ENCODE measurements around the gene TMEM220. TPM values are rescaled to one million over a fixed set of nuclear protein-coding genes. Genes with fewer than 3 reads are reported as not detected.

Gene TMEM220
- total and polyA plus RNA-seq, 4 experiments from 2014 or later, result 1.8 to 3.5 (median 2.9) TPM

GRCh38 chr17:10761281-10761680 is 31.5 kb upstream of the TMEM220 start:
- H3K27ac Mint-ChIP-seq, result no peak overlapping the region
- no peak overlapping the region for H3K4me3 ChIP-seq (ENCODE audit: low read length in 2 of 2)
- no peaks in the 10 kb centered on the region for H3K36me3 Mint-ChIP-seq
- ChIA-PET CTCF (ENCODE audit: partially characterized antibody) (no interaction called here), POLR2A (ENCODE audit: partially characterized antibody) (no interaction called here)
- intact Hi-C loops (cut with micrococcal nuclease), result no loop called here
- H3K4me1 Mint-ChIP-seq, result no peaks in the 10 kb centered on the region
- H3K36me3 ChIP-seq (ENCODE audit: insufficient read depth, low read length), result no peaks in the 10 kb centered on the region
- H3K27me3 ChIP-seq (ENCODE audit: insufficient read depth, low read length), result no peaks in the 10 kb centered on the region
- H3K9me3 Mint-ChIP-seq, result peaks cover 0 to 3% (median 0%) of the 10 kb centered on the region in 8 donors
- H3K27ac ChIP-seq (ENCODE audit: low read depth, low read length), result no peak overlapping the region
- H3K9me3 ChIP-seq (ENCODE audit: control insufficient read depth in 1 of 2, low read length in 2 of 2), result no peaks in the 10 kb centered on the region
- no peaks in the 10 kb centered on the region for H3K4me1 ChIP-seq (ENCODE audit: insufficient read depth, low read length)
- peaks cover 0 to 5% of the 10 kb centered on the region in 2 donors for H3K27me3 Mint-ChIP-seq
- no peak for DNase-seq
- no peak overlapping the region for H3K4me3 Mint-ChIP-seq

GRCh38 chr17:10758062-10758461 is 28.2 kb upstream of the TMEM220 start:
- H3K27me3 Mint-ChIP-seq, result peaks cover 0 to 5% of the 10 kb centered on the region in 2 donors

GRCh38 chr17:10757647-10758046 is 27.8 kb upstream of the TMEM220 start:
- H3K4me3 Mint-ChIP-seq, result no peak overlapping the region
- DNase-seq, result no peak
- no peaks in the 10 kb centered on the region for H3K9me3 Mint-ChIP-seq
- CTCF ChIA-PET (ENCODE audit: partially characterized antibody), result no interaction called here
- no peaks in the 10 kb centered on the region for H3K9me3 ChIP-seq (ENCODE audit: control insufficient read depth in 1 of 2, low read length in 2 of 2)
- H3K27ac ChIP-seq (ENCODE audit: low read depth, low read length), result no peak overlapping the region
- H3K4me3 ChIP-seq (ENCODE audit: low read length in 2 of 2), result no peak overlapping the region
- no peaks in the 10 kb centered on the region for H3K4me1 Mint-ChIP-seq
- no peaks in the 10 kb centered on the region for H3K36me3 Mint-ChIP-seq
- no peaks in the 10 kb centered on the region for H3K36me3 ChIP-seq (ENCODE audit: insufficient read depth, low read length)
- POLR2A ChIA-PET (ENCODE audit: partially characterized antibody), result no interaction called here
- no peaks in the 10 kb centered on the region for H3K27me3 ChIP-seq (ENCODE audit: insufficient read depth, low read length)
- peak overlapping the region in 1 of 7 donors; percentile 71 for H3K27ac Mint-ChIP-seq
- peaks cover 0 to 3% of the 10 kb centered on the region in 2 donors for H3K27me3 Mint-ChIP-seq
- intact Hi-C loops (cut with micrococcal nuclease), result no loop called here
- no peaks in the 10 kb centered on the region for H3K4me1 ChIP-seq (ENCODE audit: insufficient read depth, low read length)

More at GRCh38 chr17:10758062-10758461, 28.2 kb upstream of the TMEM220 start:
- no peak overlapping the region for H3K4me3 Mint-ChIP-seq
- Histone ChIP-seq H3K4me1 (ENCODE audit: insufficient read depth, low read length) (no peaks in the 10 kb centered on the region), H3K4me3 (ENCODE audit: low read length in 2 of 2) (no peak overlapping the region), H3K36me3 (ENCODE audit: insufficient read depth, low read length) (no peaks in the 10 kb centered on the region), H3K9me3 (ENCODE audit: control insufficient read depth in 1 of 2, low read length in 2 of 2) (no peaks in the 10 kb centered on the region), H3K27me3 (ENCODE audit: insufficient read depth, low read length) (no peaks in the 10 kb centered on the region), H3K27ac (ENCODE audit: low read depth, low read length) (no peak overlapping the region)
- DNase-seq, result no peak
- POLR2A ChIA-PET (ENCODE audit: partially characterized antibody), result no interaction called here
- intact Hi-C loops (cut with micrococcal nuclease), result no loop called here
- CTCF ChIA-PET (ENCODE audit: partially characterized antibody), result no interaction called here
- H3K4me1 Mint-ChIP-seq, result no peaks in the 10 kb centered on the region
- H3K27ac Mint-ChIP-seq, result peak overlapping the region in 1 of 7 donors; percentile 71
- H3K9me3 Mint-ChIP-seq, result no peaks in the 10 kb centered on the region
- H3K36me3 Mint-ChIP-seq, result no peaks in the 10 kb centered on the region

GRCh38 chr17:10757067-10757466 is 27.2 kb upstream of the TMEM220 start:
- H3K27me3 ChIP-seq (ENCODE audit: insufficient read depth, low read length), result no peaks in the 10 kb centered on the region
- intact Hi-C loops (cut with micrococcal nuclease), result no loop called here
- Mint-ChIP-seq H3K36me3 (no peaks in the 10 kb centered on the region), H3K4me3 (no peak overlapping the region), H3K4me1 (no peaks in the 10 kb centered on the region), H3K9me3 (no peaks in the 10 kb centered on the region), H3K27me3 (peaks cover 0 to 3% of the 10 kb centered on the region in 2 donors), H3K27ac (no peak overlapping the region)
- no peak for DNase-seq
- ChIA-PET CTCF (ENCODE audit: partially characterized antibody) (no interaction called here), POLR2A (ENCODE audit: partially characterized antibody) (no interaction called here)
- no peaks in the 10 kb centered on the region for H3K4me1 ChIP-seq (ENCODE audit: insufficient read depth, low read length)
- no peaks in the 10 kb centered on the region for H3K9me3 ChIP-seq (ENCODE audit: control insufficient read depth in 1 of 2, low read length in 2 of 2)
- no peak overlapping the region for H3K27ac ChIP-seq (ENCODE audit: low read depth, low read length)
- no peak overlapping the region for H3K4me3 ChIP-seq (ENCODE audit: low read length in 2 of 2)
- no peaks in the 10 kb centered on the region for H3K36me3 ChIP-seq (ENCODE audit: insufficient read depth, low read length)

GRCh38 chr17:10756619-10757018 is 26.8 kb upstream of the TMEM220 start:
- no peak overlapping the region for H3K27ac Mint-ChIP-seq
- no peaks in the 10 kb centered on the region for H3K9me3 ChIP-seq (ENCODE audit: control insufficient read depth in 1 of 2, low read length in 2 of 2)
- no peaks in the 10 kb centered on the region for H3K9me3 Mint-ChIP-seq
- H3K4me1 ChIP-seq (ENCODE audit: insufficient read depth, low read length), result no peaks in the 10 kb centered on the region
- H3K4me3 ChIP-seq (ENCODE audit: low read length in 2 of 2), result no peak overlapping the region
- POLR2A ChIA-PET (ENCODE audit: partially characterized antibody), result no interaction called here
- CTCF ChIA-PET (ENCODE audit: partially characterized antibody), result no interaction called here
- H3K4me3 Mint-ChIP-seq, result no peak overlapping the region
- H3K27ac ChIP-seq (ENCODE audit: low read depth, low read length), result no peak overlapping the region
- H3K36me3 Mint-ChIP-seq, result no peaks in the 10 kb centered on the region
- no peak for DNase-seq
- peaks cover 0 to 3% of the 10 kb centered on the region in 2 donors for H3K27me3 Mint-ChIP-seq
- H3K36me3 ChIP-seq (ENCODE audit: insufficient read depth, low read length), result no peaks in the 10 kb centered on the region
- H3K27me3 ChIP-seq (ENCODE audit: insufficient read depth, low read length), result no peaks in the 10 kb centered on the region
- no peaks in the 10 kb centered on the region for H3K4me1 Mint-ChIP-seq
- intact Hi-C loops (cut with micrococcal nuclease), result no loop called here

GRCh38 chr17:10756185-10756584 is 26.4 kb upstream of the TMEM220 start:
- H3K4me3 ChIP-seq (ENCODE audit: low read length in 2 of 2), result no peak overlapping the region
- no peaks in the 10 kb centered on the region for H3K9me3 ChIP-seq (ENCODE audit: control insufficient read depth in 1 of 2, low read length in 2 of 2)
- no peak for DNase-seq
- no peak overlapping the region for H3K27ac ChIP-seq (ENCODE audit: low read depth, low read length)
- POLR2A ChIA-PET (ENCODE audit: partially characterized antibody), result no interaction called here
- intact Hi-C loops (cut with micrococcal nuclease), result no loop called here
- H3K36me3 ChIP-seq (ENCODE audit: insufficient read depth, low read length), result no peaks in the 10 kb centered on the region
- CTCF ChIA-PET (ENCODE audit: partially characterized antibody), result no interaction called here
- Mint-ChIP-seq H3K36me3 (no peaks in the 10 kb centered on the region), H3K27me3 (peaks cover 0 to 3% of the 10 kb centered on the region in 2 donors), H3K27ac (no peak overlapping the region), H3K4me3 (no peak overlapping the region), H3K9me3 (no peaks in the 10 kb centered on the region), H3K4me1 (no peaks in the 10 kb centered on the region)
- no peaks in the 10 kb centered on the region for H3K4me1 ChIP-seq (ENCODE audit: insufficient read depth, low read length)
- H3K27me3 ChIP-seq (ENCODE audit: insufficient read depth, low read length), result no peaks in the 10 kb centered on the region

- H3K27ac Mint-ChIP-seq, result no peak overlapping the region
- no peaks in the 10 kb centered on the region for H3K9me3 ChIP-seq (ENCODE audit: control insufficient read depth in 1 of 2, low read length in 2 of 2)
- H3K27ac ChIP-seq (ENCODE audit: low read depth, low read length), result no peak overlapping the region
- DNase-seq, result no peak
- H3K27me3 Mint-ChIP-seq, result peaks cover 0 to 3% of the 10 kb centered on the region in 2 donors
- H3K36me3 ChIP-seq (ENCODE audit: insufficient read depth, low read length), result no peaks in the 10 kb centered on the region
- ChIA-PET CTCF (ENCODE audit: partially characterized antibody) (no interaction called here), POLR2A (ENCODE audit: partially characterized antibody) (no interaction called here)
- intact Hi-C loops (cut with micrococcal nuclease), result no loop called here
- no peaks in the 10 kb centered on the region for H3K27me3 ChIP-seq (ENCODE audit: insufficient read depth, low read length)
- H3K4me1 ChIP-seq (ENCODE audit: insufficient read depth, low read length), result no peaks in the 10 kb centered on the region
- H3K4me1 Mint-ChIP-seq, result no peaks in the 10 kb centered on the region
- H3K4me3 ChIP-seq (ENCODE audit: low read length in 2 of 2), result no peak overlapping the region
- H3K4me3 Mint-ChIP-seq, result no peak overlapping the region
- no peaks in the 10 kb centered on the region for H3K9me3 Mint-ChIP-seq
- no peaks in the 10 kb centered on the region for H3K36me3 Mint-ChIP-seq
These were observed 25.8 kb upstream of the TMEM220 start for GRCh38 chr17:10755592-10756127.
